ENCODE measurements around the gene RBMX. TPM values are rescaled to one million over a fixed set of nuclear protein-coding genes. Genes with fewer than 3 reads are reported as not detected.

RBMX gene
- total RNA-seq, 1 donor from 2014 or later: 445 TPM

GRCh38 chrX:136827026-136827425 lies 53.5 kb downstream of the RBMX start:
- Mint-ChIP-seq H3K36me3 (ENCODE audit: insufficient read depth) (peaks cover 10% of the 10 kb centered on the region), H3K4me3 (ENCODE audit: low read depth) (no peak overlapping the region), H3K9me3 (ENCODE audit: low read depth) (peaks cover 31% of the 10 kb centered on the region), H3K27ac (no peak overlapping the region), H3K4me1 (ENCODE audit: low read depth) (no peaks in the 10 kb centered on the region), H3K27me3 (no peaks in the 10 kb centered on the region)
- TF ChIP-seq CTCF (IDR thresholded peaks at IDR 0.05; ENCODE audit: unreplicated experiment): no peak
- DNase-seq (ENCODE audit: low spot score, unreplicated experiment): no peak

DNA sequence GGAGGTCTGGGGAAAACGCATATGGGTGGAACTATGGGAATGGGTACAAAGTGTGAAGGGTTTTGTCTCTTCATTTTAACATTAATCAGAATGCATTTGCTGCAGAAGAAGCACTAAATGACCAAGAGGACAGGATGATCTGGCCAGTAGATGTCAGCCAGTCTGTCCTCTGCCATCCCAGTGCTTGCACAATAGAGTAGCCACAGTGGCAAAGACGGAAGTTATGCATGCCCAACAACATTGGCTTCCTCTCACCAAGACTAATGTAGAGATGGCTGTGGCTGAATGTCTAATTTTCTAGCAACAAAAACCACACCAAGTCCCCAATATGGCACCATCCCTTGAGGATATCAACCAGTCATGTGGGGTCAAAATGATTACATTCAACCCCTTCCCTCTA lies 54.8 kb downstream of the RBMX start:
- H3K9me3 Mint-ChIP-seq (ENCODE audit: low read depth): peaks cover 34% of the 10 kb centered on the region

More for the DNA sequence above, 54.8 kb downstream of the RBMX start:
- H3K27ac Mint-ChIP-seq: no peak overlapping the region
- H3K4me3 Mint-ChIP-seq (ENCODE audit: low read depth): no peak overlapping the region
- H3K4me1 Mint-ChIP-seq (ENCODE audit: low read depth): no peaks in the 10 kb centered on the region
- no peak for TF ChIP-seq CTCF (IDR thresholded peaks at IDR 0.05; ENCODE audit: unreplicated experiment)
- no peak for DNase-seq (ENCODE audit: low spot score, unreplicated experiment)
- peaks cover 14% of the 10 kb centered on the region for H3K36me3 Mint-ChIP-seq (ENCODE audit: insufficient read depth)
- no peaks in the 10 kb centered on the region for H3K27me3 Mint-ChIP-seq

Other genes with a start within 250 kb of the RBMX start
- not detected in 2 replicates for gene CD40LG, start 232.6 kb downstream of the RBMX start, total RNA-seq
- gene ARHGEF6, start 99.8 kb downstream of the RBMX start, total RNA-seq: 0.31 and 0.42 TPM in 2 replicates
- not detected in 2 replicates for gene GPR101, start 153.3 kb upstream of the RBMX start, total RNA-seq